Central memory CD8-positive, alpha-beta T cell (primary cell): ENCODE results near the gene IL37.

ENCODE experiments used
- ATAC-seq: fragments of 150-1000 bp; cut with Tn5 transposase; replicated peaks from 2 replicates; pipeline ENCODE4 v1.10.0; 2022; ENCODE audit warnings: mild to moderate bottlenecking, moderate FRiP score, moderate number of reproducible peaks; ENCODE audit not compliant: poor library complexity, severe bottlenecking; ENCODE audit errors: extremely low read depth
- DNase-seq, 2 donors: peaks; one replicate each; pipeline ENCODE4 v3.0.0; 2021; ENCODE audit warnings: low spot score in 2 of 2
- H3K27ac Mint-ChIP-seq: one replicate; pipeline ENCODE4 v1.8.0; 2022; ENCODE audit warnings: low read depth, mild to moderate bottlenecking, moderate library complexity, mixed read lengths
- H3K27me3 Mint-ChIP-seq: one replicate; pipeline ENCODE4 v1.8.0; 2022; ENCODE audit warnings: mixed read lengths
- H3K36me3 Mint-ChIP-seq: one replicate; pipeline ENCODE4 v1.8.0; 2022; ENCODE audit warnings: mild to moderate bottlenecking, moderate library complexity, mixed read lengths; ENCODE audit not compliant: insufficient read depth
- H3K4me1 Mint-ChIP-seq: one replicate; pipeline ENCODE4 v1.8.0; 2022; ENCODE audit warnings: mixed read lengths
- H3K4me3 Mint-ChIP-seq: one replicate; pipeline ENCODE4 v1.8.0; 2022; ENCODE audit warnings: mild to moderate bottlenecking, moderate library complexity, mixed read lengths
- H3K9me3 Mint-ChIP-seq: one replicate; pipeline ENCODE4 v1.8.0; 2022; ENCODE audit warnings: mixed read lengths

IL37 gene

DNA sequence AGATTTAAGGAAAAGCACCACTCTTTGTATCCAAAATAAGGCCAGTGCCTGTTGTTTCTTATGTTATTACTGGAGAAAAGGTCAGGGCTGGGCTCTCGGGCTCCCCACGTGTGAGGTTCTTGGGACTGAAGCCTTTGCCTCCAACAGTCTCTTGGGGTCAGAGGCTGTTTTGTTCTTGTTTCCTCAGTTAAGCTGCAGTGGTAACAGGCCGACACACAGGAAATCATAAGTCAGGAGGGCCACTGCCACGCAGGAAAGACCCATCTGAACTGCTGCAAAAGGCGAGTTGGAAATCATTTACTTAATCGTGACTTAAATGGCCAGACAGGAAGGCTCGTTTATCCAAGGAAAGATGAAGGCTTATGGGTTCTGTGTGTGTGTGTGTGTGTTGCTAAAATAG, 30.3 kb upstream of the IL37 start:
- Mint-ChIP-seq H3K4me1 (peaks cover 12% of the 10 kb centered on the region), H3K27me3 (no peaks in the 10 kb centered on the region), H3K27ac (no peak overlapping the region), H3K4me3 (no peak overlapping the region), H3K36me3 (no peaks in the 10 kb centered on the region), H3K9me3 (no peaks in the 10 kb centered on the region)
- ATAC-seq (no peak), DNase-seq (no peak)

DNA sequence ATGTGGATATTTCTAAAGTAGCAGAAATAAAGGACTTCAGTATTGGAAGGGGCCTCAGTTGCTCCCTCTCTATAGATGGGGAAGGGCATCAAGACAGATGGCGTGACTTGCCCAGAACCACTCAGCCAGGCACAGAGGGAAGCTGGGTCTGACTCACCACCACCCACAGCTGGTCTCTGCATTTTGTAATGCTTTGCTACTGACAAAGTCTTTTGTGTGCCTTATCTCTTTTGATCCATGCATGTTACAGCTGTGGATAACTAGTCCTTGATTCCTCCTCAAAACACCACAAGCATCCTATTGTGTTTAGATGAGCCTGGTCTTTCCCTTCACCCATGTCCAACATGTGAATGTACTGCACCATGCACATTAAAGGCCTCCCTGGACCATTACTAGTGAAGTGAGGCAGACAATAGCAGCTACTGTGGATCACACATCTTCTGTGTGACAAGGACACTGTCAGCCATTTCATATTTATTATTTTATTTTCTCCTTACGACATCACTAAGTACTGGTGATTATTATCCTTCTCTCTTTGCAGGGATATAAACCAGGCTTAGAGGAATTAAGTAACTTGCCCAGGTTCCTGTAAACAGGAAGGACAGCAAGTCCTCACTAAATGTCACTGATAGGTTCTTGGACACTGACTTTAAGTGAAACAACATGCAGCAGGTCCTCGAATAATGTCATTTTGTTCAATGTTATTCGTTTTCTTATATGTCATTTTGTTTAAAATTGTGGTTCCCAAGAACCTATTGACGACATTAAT, 29.6 kb upstream of the IL37 start:
- no peak overlapping the region for H3K27ac Mint-ChIP-seq

DNA sequence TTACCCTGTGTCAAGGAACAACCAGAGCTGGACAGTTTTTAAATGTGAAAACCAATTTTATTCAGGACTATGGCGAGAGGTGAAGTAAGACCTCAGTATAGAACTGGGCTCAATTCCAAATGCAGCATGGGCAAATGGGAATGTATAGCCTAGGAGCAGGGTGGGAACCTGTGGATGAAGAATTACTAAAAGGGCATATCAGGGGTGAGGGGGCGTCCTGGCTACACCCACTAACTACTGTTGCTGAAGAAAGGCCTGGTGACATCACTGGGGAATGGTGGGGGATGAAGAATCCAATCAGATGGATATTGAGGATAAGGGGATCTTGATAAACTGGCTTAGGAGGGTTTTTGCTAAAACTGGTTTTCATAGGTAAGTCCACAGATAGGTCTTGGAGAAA, 27.3 kb upstream of the IL37 start:
- no peak for DNase-seq
- no peaks in the 10 kb centered on the region for H3K36me3 Mint-ChIP-seq
- H3K9me3 Mint-ChIP-seq: no peaks in the 10 kb centered on the region
- H3K27ac Mint-ChIP-seq: no peak overlapping the region
- H3K4me1 Mint-ChIP-seq: peaks cover 12% of the 10 kb centered on the region
- no peaks in the 10 kb centered on the region for H3K27me3 Mint-ChIP-seq
- ATAC-seq: no peak
- no peak overlapping the region for H3K4me3 Mint-ChIP-seq

More for the DNA sequence above, 29.6 kb upstream of the IL37 start:
- no peak for DNase-seq
- no peaks in the 10 kb centered on the region for H3K27me3 Mint-ChIP-seq
- no peak overlapping the region for H3K4me3 Mint-ChIP-seq
- H3K4me1 Mint-ChIP-seq: peaks cover 12% of the 10 kb centered on the region
- H3K9me3 Mint-ChIP-seq: no peaks in the 10 kb centered on the region
- H3K36me3 Mint-ChIP-seq: no peaks in the 10 kb centered on the region
- no peak for ATAC-seq

DNA sequence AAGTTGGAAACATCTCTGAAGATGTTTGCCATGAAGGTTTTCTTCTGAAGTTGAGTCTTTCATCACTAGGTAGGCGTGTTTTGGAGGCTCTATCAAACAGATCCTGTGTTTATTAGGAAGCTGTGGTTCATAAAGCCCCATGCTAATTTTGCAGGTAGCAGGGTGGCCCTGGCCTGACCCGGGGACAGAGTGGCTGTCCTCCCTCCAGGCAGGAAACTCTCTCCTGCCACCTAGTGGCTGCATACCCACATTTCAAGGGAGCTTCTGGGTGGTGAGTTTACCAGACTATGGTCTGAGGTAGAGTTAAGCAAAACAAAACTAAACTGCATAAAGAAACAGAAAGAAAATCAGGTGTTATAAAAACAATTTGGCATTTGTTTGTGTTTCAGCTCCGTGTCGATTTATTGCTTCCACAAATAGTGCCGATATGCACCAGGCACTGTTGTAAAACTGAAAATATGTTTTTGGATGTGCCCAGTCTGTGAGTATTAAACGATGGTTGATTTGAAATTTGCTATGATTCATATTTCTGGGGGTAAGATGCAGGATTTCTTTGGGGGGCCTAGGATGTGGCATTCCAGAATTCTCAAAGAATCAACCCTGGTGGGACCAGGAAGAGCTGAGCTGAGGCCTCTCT, 26.0 kb upstream of the IL37 start:
- no peaks in the 10 kb centered on the region for H3K36me3 Mint-ChIP-seq
- ATAC-seq (peak; percentile 72), DNase-seq (peak; percentile 49 to 58)
- no peaks in the 10 kb centered on the region for H3K9me3 Mint-ChIP-seq
- H3K27ac Mint-ChIP-seq: peak overlapping the region; percentile 80
- H3K4me1 Mint-ChIP-seq: peaks cover 10% of the 10 kb centered on the region
- no peaks in the 10 kb centered on the region for H3K27me3 Mint-ChIP-seq
- H3K4me3 Mint-ChIP-seq: peak overlapping the region; percentile 14

DNA sequence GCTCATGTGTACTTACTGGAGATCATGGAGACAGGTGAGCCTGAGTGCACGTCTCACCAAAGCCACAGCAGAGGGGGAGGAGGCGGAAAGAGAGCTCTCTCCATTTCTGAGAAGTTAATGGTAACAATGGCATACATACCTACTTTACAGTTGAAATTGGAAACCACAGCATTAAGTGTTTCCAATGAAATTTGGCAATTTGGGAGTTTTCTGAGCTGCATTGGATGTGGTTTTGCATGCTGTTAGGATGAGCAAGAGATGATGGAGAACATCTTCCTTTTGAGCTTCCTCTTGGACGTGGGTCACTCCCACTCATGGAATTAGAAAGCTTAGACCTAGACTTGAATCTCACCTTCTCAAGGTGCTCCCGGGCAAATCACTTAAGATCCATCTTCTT, 25.5 kb upstream of the IL37 start:
- ATAC-seq (no peak), DNase-seq (no peak)
- Mint-ChIP-seq H3K27me3 (no peaks in the 10 kb centered on the region), H3K4me3 (no peak overlapping the region), H3K9me3 (no peaks in the 10 kb centered on the region), H3K4me1 (peaks cover 5% of the 10 kb centered on the region), H3K36me3 (no peaks in the 10 kb centered on the region), H3K27ac (peak overlapping the region; percentile 80)

DNA sequence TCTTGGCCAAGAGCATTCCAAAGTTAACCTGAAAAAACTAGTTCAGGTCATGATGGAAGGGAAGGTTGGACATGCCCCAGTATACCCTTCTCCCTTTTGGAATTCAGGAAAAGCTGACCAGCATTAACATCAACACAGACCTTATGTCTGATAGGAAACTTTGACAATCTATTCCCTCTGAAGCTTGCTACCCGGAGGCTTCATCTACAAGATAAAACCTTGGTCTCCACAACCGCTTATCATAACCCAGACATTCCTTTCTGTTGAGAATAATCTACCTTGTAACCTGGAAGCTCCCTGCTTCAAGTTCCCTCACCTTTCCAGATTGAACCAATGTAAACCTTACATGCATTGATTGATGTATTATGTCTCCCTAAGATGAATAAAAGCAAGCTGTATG, 24.7 kb upstream of the IL37 start:
- DNase-seq: no peak
- no peak for ATAC-seq
- H3K27me3 Mint-ChIP-seq: no peaks in the 10 kb centered on the region
- no peak overlapping the region for H3K4me3 Mint-ChIP-seq
- H3K36me3 Mint-ChIP-seq: no peaks in the 10 kb centered on the region
- H3K4me1 Mint-ChIP-seq: peaks cover 5% of the 10 kb centered on the region
- H3K27ac Mint-ChIP-seq: no peak overlapping the region
- H3K9me3 Mint-ChIP-seq: no peaks in the 10 kb centered on the region

DNA sequence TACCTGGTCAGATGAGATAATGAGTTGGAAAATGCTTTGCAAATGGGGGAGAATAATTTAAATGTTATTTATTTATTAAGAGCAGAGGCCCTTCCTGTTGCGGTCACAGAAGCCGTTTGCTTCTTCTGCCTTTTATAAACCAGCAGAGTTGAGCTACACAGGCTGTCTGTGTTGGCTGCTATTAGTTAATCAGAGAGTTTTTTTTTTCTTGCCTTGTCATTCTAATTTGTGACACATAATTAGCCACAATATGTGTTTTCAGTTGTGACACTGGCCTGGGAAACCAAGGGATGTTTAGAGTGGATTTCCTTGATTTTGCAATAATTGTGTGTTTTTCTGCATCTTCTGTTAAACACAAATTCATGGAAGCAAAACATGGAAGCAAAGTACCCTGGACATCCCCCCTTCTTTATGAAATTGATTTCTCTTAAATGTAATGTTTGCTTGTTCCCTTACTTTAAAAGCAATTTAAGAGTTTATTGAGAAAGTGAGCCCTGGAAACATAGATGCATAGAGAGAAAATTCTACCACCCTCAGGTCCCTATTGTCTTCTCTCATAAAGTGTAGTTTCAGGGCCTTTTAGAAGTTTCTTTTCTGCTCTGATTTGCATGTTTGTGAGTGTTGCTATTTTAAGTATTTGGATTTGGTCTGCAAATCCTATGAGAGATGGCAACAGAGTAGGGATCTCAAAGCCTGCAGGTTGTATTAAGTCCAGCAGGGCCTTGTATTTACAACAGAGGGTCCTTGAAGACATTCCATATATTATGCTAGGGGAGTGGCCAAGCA, 22.8 kb upstream of the IL37 start:
- Mint-ChIP-seq H3K4me1 (peaks cover 5% of the 10 kb centered on the region), H3K9me3 (no peaks in the 10 kb centered on the region), H3K27ac (no peak overlapping the region), H3K27me3 (no peaks in the 10 kb centered on the region), H3K36me3 (no peaks in the 10 kb centered on the region), H3K4me3 (no peak overlapping the region)
- ATAC-seq: no peak
- no peak for DNase-seq

DNA sequence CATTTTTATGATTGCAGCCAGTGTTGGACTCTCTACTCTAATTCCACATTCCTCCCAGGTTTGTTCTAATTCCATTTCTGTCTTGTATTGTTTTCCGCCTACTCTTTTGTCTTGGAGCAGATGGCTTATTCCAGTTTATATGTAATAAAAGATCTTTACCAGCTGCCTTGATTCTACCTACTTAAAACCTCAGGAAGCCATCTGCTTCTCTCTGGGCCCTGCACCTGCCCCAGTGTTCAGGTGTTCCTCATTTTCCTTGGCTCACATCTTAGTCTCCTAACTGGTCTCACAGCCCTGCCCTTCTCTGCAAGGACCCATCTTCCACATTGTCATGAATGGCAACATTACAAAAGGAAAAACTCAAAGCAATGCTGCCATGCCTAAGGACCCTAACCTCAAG, 21.0 kb upstream of the IL37 start:
- peaks cover 4% of the 10 kb centered on the region for H3K4me1 Mint-ChIP-seq
- H3K9me3 Mint-ChIP-seq: no peaks in the 10 kb centered on the region
- H3K27ac Mint-ChIP-seq: no peak overlapping the region
- no peaks in the 10 kb centered on the region for H3K36me3 Mint-ChIP-seq
- H3K4me3 Mint-ChIP-seq: no peak overlapping the region
- ATAC-seq (no peak), DNase-seq (no peak)
- H3K27me3 Mint-ChIP-seq: no peaks in the 10 kb centered on the region

DNA sequence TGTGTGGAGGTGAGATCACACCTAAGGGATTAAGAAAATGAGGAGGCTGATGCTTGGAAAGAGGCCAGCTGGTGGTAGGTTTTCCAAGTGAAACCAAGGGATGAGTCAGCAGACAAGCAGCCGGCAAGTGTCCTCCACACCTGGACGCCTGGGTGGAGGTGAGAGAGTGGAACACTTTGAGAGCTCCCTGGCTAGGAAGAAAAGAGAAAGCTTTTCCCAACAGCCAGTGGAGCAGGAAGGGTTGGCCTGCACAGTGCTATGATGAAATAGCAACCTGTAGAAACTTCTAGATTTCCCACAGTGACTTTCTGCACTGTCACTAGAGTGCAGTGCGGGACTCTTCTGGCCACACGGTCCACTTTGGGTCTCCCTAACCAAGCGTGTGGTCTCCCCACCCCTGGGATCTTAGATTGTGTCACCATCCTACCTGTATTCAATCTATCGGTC, 19.6 kb upstream of the IL37 start:
- H3K4me1 Mint-ChIP-seq: no peaks in the 10 kb centered on the region
- H3K27me3 Mint-ChIP-seq: no peaks in the 10 kb centered on the region

DNA sequence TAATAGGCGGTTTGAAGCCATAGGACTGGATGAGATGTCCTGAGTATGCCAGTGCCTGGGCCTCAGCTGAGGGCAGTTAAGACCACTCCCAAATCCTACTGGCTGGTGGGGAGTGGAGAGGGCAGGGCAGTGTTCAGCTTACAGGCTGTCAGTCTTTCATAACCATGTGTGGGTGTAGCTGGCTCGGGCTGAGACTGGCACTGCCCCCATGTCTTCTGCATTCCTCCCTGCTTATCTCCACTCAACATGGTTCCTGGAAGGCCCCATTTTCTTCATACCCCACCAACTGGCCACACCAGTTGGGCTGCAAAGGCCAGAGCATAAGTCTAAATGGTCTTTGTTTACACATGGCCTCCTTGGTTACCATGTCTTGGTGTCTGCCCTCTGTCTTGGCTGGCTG, 17.2 kb upstream of the IL37 start:
- Mint-ChIP-seq H3K27me3 (peaks cover 8% of the 10 kb centered on the region), H3K9me3 (no peaks in the 10 kb centered on the region), H3K4me1 (no peaks in the 10 kb centered on the region), H3K4me3 (no peak overlapping the region), H3K36me3 (no peaks in the 10 kb centered on the region), H3K27ac (no peak overlapping the region)
- DNase-seq: no peak
- ATAC-seq: no peak

More for the DNA sequence above, 19.6 kb upstream of the IL37 start:
- Mint-ChIP-seq H3K36me3 (no peaks in the 10 kb centered on the region), H3K9me3 (no peaks in the 10 kb centered on the region), H3K4me3 (no peak overlapping the region), H3K27ac (no peak overlapping the region)
- ATAC-seq: no peak
- no peak for DNase-seq

DNA sequence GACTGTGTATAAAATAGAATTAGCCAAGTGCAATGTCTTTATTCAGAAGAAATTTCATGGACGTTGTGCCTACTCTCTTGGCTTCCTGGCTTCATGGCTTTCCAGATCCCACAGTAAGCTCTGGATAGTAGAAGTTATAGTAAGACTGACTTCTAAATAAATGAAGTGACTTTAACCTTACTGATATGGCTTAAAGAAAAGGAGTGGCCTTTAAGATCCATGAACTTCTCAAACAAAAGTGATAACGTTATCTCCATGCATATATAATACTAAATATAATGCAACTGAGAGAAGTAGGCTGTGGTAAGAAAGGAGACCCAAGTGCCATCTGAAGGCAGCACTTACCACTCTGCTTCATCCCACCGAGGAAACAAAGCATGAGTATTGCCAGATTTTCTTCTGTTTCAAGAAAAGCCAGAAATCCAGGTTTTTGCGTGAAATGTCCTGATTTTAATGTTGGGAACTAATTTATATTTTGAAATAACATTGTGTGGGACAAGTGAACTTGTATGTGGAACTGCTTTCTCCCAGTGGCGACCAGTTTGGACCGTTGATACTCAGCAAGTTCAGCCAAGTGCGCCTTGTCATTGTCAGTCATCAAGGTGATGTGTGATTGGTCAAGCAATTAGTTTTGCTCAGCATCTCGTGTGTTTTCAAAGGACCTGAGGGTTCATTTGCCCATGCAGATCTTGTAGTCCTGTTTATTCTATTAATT, 13.9 kb upstream of the IL37 start:
- Mint-ChIP-seq H3K9me3 (no peaks in the 10 kb centered on the region), H3K4me3 (no peak overlapping the region), H3K36me3 (no peaks in the 10 kb centered on the region), H3K27ac (no peak overlapping the region), H3K4me1 (no peaks in the 10 kb centered on the region), H3K27me3 (peaks cover 8% of the 10 kb centered on the region)
- no peak for ATAC-seq
- no peak for DNase-seq

DNA sequence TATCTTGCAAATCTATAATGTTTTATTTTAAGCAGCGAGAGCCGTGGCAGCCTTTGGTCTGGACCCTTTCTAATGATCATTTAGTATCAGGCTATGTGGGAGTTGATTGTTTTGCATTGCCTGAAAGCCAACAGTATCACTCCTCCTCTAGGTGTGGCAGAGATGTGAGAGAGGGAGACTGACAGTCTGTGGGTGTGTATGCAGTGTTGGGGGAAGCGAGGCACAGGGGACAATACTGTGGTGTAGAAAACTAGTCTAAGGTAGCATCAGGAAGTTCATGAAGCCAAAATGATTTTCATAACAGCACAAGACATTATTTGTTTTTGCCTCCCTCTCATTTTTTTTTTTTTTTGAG, 13.4 kb upstream of the IL37 start:
- Mint-ChIP-seq H3K27ac (no peak overlapping the region), H3K27me3 (peaks cover 8% of the 10 kb centered on the region), H3K4me3 (no peak overlapping the region), H3K36me3 (no peaks in the 10 kb centered on the region), H3K9me3 (no peaks in the 10 kb centered on the region), H3K4me1 (no peaks in the 10 kb centered on the region)
- no peak for DNase-seq
- no peak for ATAC-seq
